Activated naive CD8-positive, alpha-beta T cell treated with anti-CD3 and anti-CD28 coated beads, Interleukin-2, amount 10 ng/mL, durations not matched to agents 7 days and 5 days (primary cell): ENCODE results near the gene PTPRN2. TPM values are rescaled to one million over a fixed set of nuclear protein-coding genes. Genes with fewer than 3 reads are reported as not detected.

Experiments used
- ATAC-seq: fragments of 150-1000 bp; cut with Tn5 transposase; one replicate; pipeline ENCODE4 v1.10.0; 2021; ENCODE audit warnings: low read depth, moderate library complexity
- POLR2A ChIA-PET: fragments of 350-600 bp; sonication (Branson Sonifier 250); formaldehyde crosslinking; loops from one replicate; lab custom pipeline; 2021; ENCODE audit warnings: antibody characterized with exemption; lab: Charles Lee
- DNase-seq: peaks from one replicate; pipeline ENCODE4 v3.0.0; 2021
- H3K27ac Mint-ChIP-seq: one replicate; pipeline ENCODE4 v1.8.0; 2022; ENCODE audit warnings: mild to moderate bottlenecking, mixed read lengths
- H3K27me3 Mint-ChIP-seq: one replicate; pipeline ENCODE4 v1.8.0; 2022; ENCODE audit warnings: mild to moderate bottlenecking, moderate library complexity, mixed read lengths
- H3K36me3 Mint-ChIP-seq: one replicate; pipeline ENCODE4 v1.8.0; 2021; ENCODE audit warnings: mild to moderate bottlenecking, mixed read lengths
- H3K4me1 Mint-ChIP-seq: one replicate; pipeline ENCODE4 v1.8.0; 2021; ENCODE audit warnings: mixed read lengths
- H3K4me3 Mint-ChIP-seq: one replicate; pipeline ENCODE4 v1.8.0; 2022; ENCODE audit warnings: mild to moderate bottlenecking, moderate library complexity, mixed read lengths
- H3K9me3 Mint-ChIP-seq: one replicate; pipeline ENCODE4 v1.8.0; 2021; ENCODE audit warnings: mixed read lengths
- total RNA-seq, 2 experiments: library from RNA; stranded (reverse); gene quantifications; one replicate each; pipeline ENCODE4 v1.2.3, GENCODE V29; 2021

Gene PTPRN2
- total RNA-seq, 2 experiments from 2014 or later = 4.5 to 4.9 TPM

- peak; percentile 53 for ATAC-seq
- Mint-ChIP-seq H3K4me1 (peaks cover 5% of the 10 kb centered on the region), H3K36me3 (no peaks in the 10 kb centered on the region), H3K4me3 (peak overlapping the region; percentile 60), H3K27ac (no peak overlapping the region), H3K9me3 (peaks cover 2% of the 10 kb centered on the region), H3K27me3 (peaks cover 61% of the 10 kb centered on the region)
- POLR2A ChIA-PET = no interaction called here
- peak; percentile 31 for DNase-seq
Measured at GRCh38 chr7:157690833-157691585, 896.6 kb downstream of the PTPRN2 start.

- H3K27me3 Mint-ChIP-seq = peaks cover 63% of the 10 kb centered on the region
- no peak overlapping the region for H3K27ac Mint-ChIP-seq
- POLR2A ChIA-PET = no interaction called here
- H3K4me1 Mint-ChIP-seq = peaks cover 5% of the 10 kb centered on the region
- H3K9me3 Mint-ChIP-seq = no peaks in the 10 kb centered on the region
- DNase-seq = peak; percentile 52
- no peak for ATAC-seq
- H3K4me3 Mint-ChIP-seq = peak overlapping the region; percentile 67
- no peaks in the 10 kb centered on the region for H3K36me3 Mint-ChIP-seq
Measured at GRCh38 chr7:157690058-157690832, 897.4 kb downstream of the PTPRN2 start.

GRCh38 chr7:157689269-157690057, 898.2 kb downstream of the PTPRN2 start:
- Mint-ChIP-seq H3K27ac (no peak overlapping the region), H3K36me3 (no peaks in the 10 kb centered on the region), H3K27me3 (peaks cover 58% of the 10 kb centered on the region), H3K4me3 (no peak overlapping the region), H3K4me1 (peaks cover 5% of the 10 kb centered on the region), H3K9me3 (no peaks in the 10 kb centered on the region)
- POLR2A ChIA-PET = no interaction called here
- ATAC-seq (no peak), DNase-seq (no peak)

- peaks cover 57% of the 10 kb centered on the region for H3K27me3 Mint-ChIP-seq
- ATAC-seq = no peak
- DNase-seq = no peak
- no peak overlapping the region for H3K27ac Mint-ChIP-seq
- no peaks in the 10 kb centered on the region for H3K36me3 Mint-ChIP-seq
- H3K4me3 Mint-ChIP-seq = no peak overlapping the region
- peaks cover 5% of the 10 kb centered on the region for H3K4me1 Mint-ChIP-seq
- POLR2A ChIA-PET = no interaction called here
- no peaks in the 10 kb centered on the region for H3K9me3 Mint-ChIP-seq
Measured at GRCh38 chr7:157688533-157689268, 898.9 kb downstream of the PTPRN2 start.

- ATAC-seq (no peak), DNase-seq (no peak)
- Mint-ChIP-seq H3K4me3 (no peak overlapping the region), H3K4me1 (peaks cover 5% of the 10 kb centered on the region), H3K27me3 (peaks cover 64% of the 10 kb centered on the region), H3K9me3 (no peaks in the 10 kb centered on the region), H3K36me3 (no peaks in the 10 kb centered on the region), H3K27ac (no peak overlapping the region)
- POLR2A ChIA-PET = no interaction called here
Measured at GRCh38 chr7:157687845-157688532, 899.6 kb downstream of the PTPRN2 start.

- Mint-ChIP-seq H3K4me1 (peaks cover 5% of the 10 kb centered on the region), H3K4me3 (no peak overlapping the region), H3K36me3 (no peaks in the 10 kb centered on the region), H3K27me3 (peaks cover 68% of the 10 kb centered on the region), H3K9me3 (no peaks in the 10 kb centered on the region), H3K27ac (no peak overlapping the region)
- POLR2A ChIA-PET = no interaction called here
- no peak for DNase-seq
- ATAC-seq = no peak
Measured at GRCh38 chr7:157687158-157687557, 900.5 kb downstream of the PTPRN2 start.

GRCh38 chr7:157686285-157686894, 901.2 kb downstream of the PTPRN2 start:
- Mint-ChIP-seq H3K27ac (no peak overlapping the region), H3K9me3 (no peaks in the 10 kb centered on the region), H3K36me3 (no peaks in the 10 kb centered on the region), H3K4me1 (peaks cover 5% of the 10 kb centered on the region), H3K4me3 (no peak overlapping the region), H3K27me3 (peaks cover 72% of the 10 kb centered on the region)
- ATAC-seq (no peak), DNase-seq (no peak)
- POLR2A ChIA-PET = no interaction called here

GRCh38 chr7:157685430-157686284, 902.0 kb downstream of the PTPRN2 start:
- no peak overlapping the region for H3K4me3 Mint-ChIP-seq
- no peak for DNase-seq
- ATAC-seq = no peak
- H3K9me3 Mint-ChIP-seq = no peaks in the 10 kb centered on the region
- peaks cover 75% of the 10 kb centered on the region for H3K27me3 Mint-ChIP-seq
- no peaks in the 10 kb centered on the region for H3K36me3 Mint-ChIP-seq
- peaks cover 2% of the 10 kb centered on the region for H3K4me1 Mint-ChIP-seq
- POLR2A ChIA-PET = no interaction called here
- no peak overlapping the region for H3K27ac Mint-ChIP-seq

GRCh38 chr7:157684909-157685429, 902.7 kb downstream of the PTPRN2 start:
- Mint-ChIP-seq H3K4me1 (peaks cover 4% of the 10 kb centered on the region), H3K9me3 (no peaks in the 10 kb centered on the region), H3K4me3 (no peak overlapping the region), H3K27me3 (peaks cover 79% of the 10 kb centered on the region), H3K27ac (no peak overlapping the region), H3K36me3 (no peaks in the 10 kb centered on the region)
- no peak for ATAC-seq
- no peak for DNase-seq
- POLR2A ChIA-PET = no interaction called here

GRCh38 chr7:157684157-157684908, 903.3 kb downstream of the PTPRN2 start:
- Mint-ChIP-seq H3K9me3 (no peaks in the 10 kb centered on the region), H3K4me1 (peaks cover 2% of the 10 kb centered on the region), H3K27ac (no peak overlapping the region), H3K36me3 (no peaks in the 10 kb centered on the region), H3K27me3 (peaks cover 80% of the 10 kb centered on the region), H3K4me3 (no peak overlapping the region)
- ATAC-seq (no peak), DNase-seq (no peak)
- POLR2A ChIA-PET = no interaction called here

GRCh38 chr7:157683747-157684156, 903.9 kb downstream of the PTPRN2 start:
- ATAC-seq (no peak), DNase-seq (no peak)
- H3K4me1 Mint-ChIP-seq = peaks cover 2% of the 10 kb centered on the region
- H3K27me3 Mint-ChIP-seq = peaks cover 83% of the 10 kb centered on the region
- H3K27ac Mint-ChIP-seq = no peak overlapping the region
- H3K9me3 Mint-ChIP-seq = no peaks in the 10 kb centered on the region
- no peak overlapping the region for H3K4me3 Mint-ChIP-seq
- POLR2A ChIA-PET = no interaction called here
- no peaks in the 10 kb centered on the region for H3K36me3 Mint-ChIP-seq
